ENCODE measurements around the gene TMEM131L. TPM values are rescaled to one million over a fixed set of nuclear protein-coding genes. Genes with fewer than 3 reads are reported as not detected.

TMEM131L gene
- total RNA-seq, 1 donor from 2014 or later, result 7.6 TPM

DNA sequence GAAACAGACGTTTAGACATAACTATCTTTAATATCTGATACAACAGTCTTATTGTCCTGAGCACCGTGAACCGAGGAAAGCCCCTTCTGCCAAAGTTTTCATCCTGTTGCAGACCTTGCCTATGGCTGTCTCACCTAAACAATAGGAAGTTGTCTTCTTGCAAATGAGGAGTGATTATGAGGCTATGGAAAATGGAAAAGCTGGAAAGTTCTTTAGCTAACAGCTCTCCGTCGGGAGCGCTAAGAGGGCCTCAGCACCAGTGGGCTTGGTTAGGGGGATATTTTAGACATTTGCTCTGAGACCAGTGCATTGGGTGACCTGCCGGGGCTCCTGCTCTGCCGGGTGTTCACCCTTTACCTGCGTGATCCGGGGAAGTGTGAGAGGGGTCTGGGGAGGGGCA lies 28.4 kb downstream of the TMEM131L start:
- no peak for TF ChIP-seq CTCF (IDR thresholded peaks at IDR 0.05; ENCODE audit: insufficient read depth, low read length, poor library complexity, severe bottlenecking)
- no peak overlapping the region for H3K4me3 ChIP-seq (ENCODE audit: low read depth, low read length)
- no peak for DNase-seq (ENCODE audit: low read depth)
- H3K27me3 ChIP-seq (ENCODE audit: control insufficient read depth, insufficient read depth, low read length), result no peaks in the 10 kb centered on the region
- no peaks in the 10 kb centered on the region for H3K36me3 ChIP-seq (ENCODE audit: control insufficient read depth, insufficient read depth, low read length)

DNA sequence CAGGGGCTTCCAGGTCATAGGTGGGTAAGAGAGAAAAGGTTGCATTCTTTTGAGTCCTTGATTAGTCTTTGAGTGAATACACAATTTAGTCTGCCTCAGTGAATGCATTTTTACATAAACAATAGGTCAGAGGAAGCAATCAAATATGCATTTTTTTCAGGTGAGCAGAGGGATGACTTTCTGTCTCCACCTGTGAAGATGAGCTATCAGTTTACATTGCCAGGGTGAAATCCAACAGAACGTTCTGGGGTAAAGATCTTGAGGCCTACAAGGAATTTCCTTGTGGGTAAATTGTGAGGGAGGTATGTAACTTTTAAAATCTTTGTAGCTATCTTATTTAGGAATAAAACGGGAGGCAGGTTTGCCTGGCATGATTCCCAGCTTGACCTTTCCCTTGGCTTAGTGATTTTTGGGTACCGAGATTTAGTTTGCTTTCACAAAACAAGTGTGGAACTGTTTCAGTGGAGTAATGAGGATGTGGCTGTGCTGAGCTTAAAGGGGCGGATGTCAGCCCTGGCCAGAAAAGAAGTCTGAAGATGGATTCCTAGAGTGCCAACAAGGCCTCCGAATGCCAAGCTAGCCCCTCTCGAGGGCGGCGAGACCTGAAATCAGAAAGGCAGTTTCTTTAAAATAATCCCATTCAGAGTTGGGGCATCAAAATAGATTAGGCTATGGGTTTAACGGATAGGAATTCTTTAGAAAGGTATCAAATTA lies 29.5 kb downstream of the TMEM131L start:
- Histone ChIP-seq H3K27me3 (ENCODE audit: control insufficient read depth, insufficient read depth, low read length) (no peaks in the 10 kb centered on the region), H3K36me3 (ENCODE audit: control insufficient read depth, insufficient read depth, low read length) (no peaks in the 10 kb centered on the region), H3K4me3 (ENCODE audit: low read depth, low read length) (no peak overlapping the region)
- no peak for TF ChIP-seq CTCF (IDR thresholded peaks at IDR 0.05; ENCODE audit: insufficient read depth, low read length, poor library complexity, severe bottlenecking)
- no peak for DNase-seq (ENCODE audit: low read depth)

- Histone ChIP-seq H3K36me3 (ENCODE audit: control insufficient read depth, insufficient read depth, low read length) (no peaks in the 10 kb centered on the region), H3K27me3 (ENCODE audit: control insufficient read depth, insufficient read depth, low read length) (no peaks in the 10 kb centered on the region), H3K4me3 (ENCODE audit: low read depth, low read length) (no peak overlapping the region)
- DNase-seq (ENCODE audit: low read depth), result no peak
- TF ChIP-seq CTCF (IDR thresholded peaks at IDR 0.05; ENCODE audit: insufficient read depth, low read length, poor library complexity, severe bottlenecking), result no peak
Measured at GRCh38 chr4:153497091-153497531, 31.0 kb downstream of the TMEM131L start.

GRCh38 chr4:153497988-153498967 lies 32.1 kb downstream of the TMEM131L start:
- Histone ChIP-seq H3K4me3 (ENCODE audit: low read depth, low read length) (no peak overlapping the region), H3K36me3 (ENCODE audit: control insufficient read depth, insufficient read depth, low read length) (no peaks in the 10 kb centered on the region), H3K27me3 (ENCODE audit: control insufficient read depth, insufficient read depth, low read length) (no peaks in the 10 kb centered on the region)
- DNase-seq (ENCODE audit: low read depth), result no peak
- TF ChIP-seq CTCF (IDR thresholded peaks at IDR 0.05; ENCODE audit: insufficient read depth, low read length, poor library complexity, severe bottlenecking), result no peak

- no peaks in the 10 kb centered on the region for H3K36me3 ChIP-seq (ENCODE audit: control insufficient read depth, insufficient read depth, low read length)
- H3K4me3 ChIP-seq (ENCODE audit: low read depth, low read length), result no peak overlapping the region
- H3K27me3 ChIP-seq (ENCODE audit: control insufficient read depth, insufficient read depth, low read length), result no peaks in the 10 kb centered on the region
- DNase-seq (ENCODE audit: low read depth), result no peak
- TF ChIP-seq CTCF (IDR thresholded peaks at IDR 0.05; ENCODE audit: insufficient read depth, low read length, poor library complexity, severe bottlenecking), result no peak
Measured at GRCh38 chr4:153499005-153499404, 32.8 kb downstream of the TMEM131L start.
